ENCODE data around the gene ZNF780B.

Gene ZNF780B

DNA sequence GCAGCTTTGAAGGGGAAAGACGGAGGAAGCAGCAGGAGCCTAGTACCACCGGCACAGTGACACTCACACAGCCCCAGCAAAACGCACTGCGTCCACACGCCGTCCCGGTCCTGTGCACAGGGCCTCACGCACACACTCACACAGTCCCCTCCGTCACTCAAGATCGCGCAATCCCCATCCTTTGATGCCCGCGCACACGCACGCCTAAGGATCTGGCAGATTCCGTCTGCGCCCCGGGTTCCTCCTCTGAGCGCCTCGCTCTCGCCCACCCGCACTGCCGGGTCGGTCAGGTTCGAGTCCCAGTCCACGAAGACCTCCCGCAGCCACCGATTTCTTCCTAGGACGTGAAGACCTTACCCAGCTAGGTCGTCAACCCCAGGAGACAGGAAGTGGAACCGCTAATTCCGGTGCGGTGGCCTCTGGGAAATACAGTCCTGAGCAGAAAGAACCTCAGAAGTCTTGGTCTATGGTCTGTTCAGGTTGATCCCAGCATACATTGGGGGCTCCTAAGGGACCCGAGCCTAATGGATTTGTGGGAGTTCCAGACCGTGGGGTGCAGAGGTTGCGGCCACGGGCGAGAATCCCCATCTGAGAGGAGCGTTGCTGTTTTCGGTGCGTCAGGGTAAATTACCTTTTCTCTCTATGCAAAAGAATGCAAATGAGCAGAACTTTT lies at the start of gene ZNF780B:
ZNF780B (minus strand) TSS at position 400 of the 673 bp plus-strand sequence. CDS start 5,899 bp downstream, outside the sequence.
- H3K27ac Mint-ChIP-seq: peak within 1 kb of the TSS; percentile 98 to 99
- H3K27me3 Mint-ChIP-seq: peaks cover 13% of the 10 kb centered on the region
- H3K4me3 Mint-ChIP-seq: peak within 1 kb of the TSS; percentile 99 to 100
- DNase-seq (peak; percentile 65 to 69), ATAC-seq (peak; percentile 97)
- peaks cover 39% of the 10 kb centered on the region for H3K4me1 Mint-ChIP-seq
- peaks cover 20 to 22% of the 10 kb centered on the region in 2 donors for H3K9me3 Mint-ChIP-seq

DNA sequence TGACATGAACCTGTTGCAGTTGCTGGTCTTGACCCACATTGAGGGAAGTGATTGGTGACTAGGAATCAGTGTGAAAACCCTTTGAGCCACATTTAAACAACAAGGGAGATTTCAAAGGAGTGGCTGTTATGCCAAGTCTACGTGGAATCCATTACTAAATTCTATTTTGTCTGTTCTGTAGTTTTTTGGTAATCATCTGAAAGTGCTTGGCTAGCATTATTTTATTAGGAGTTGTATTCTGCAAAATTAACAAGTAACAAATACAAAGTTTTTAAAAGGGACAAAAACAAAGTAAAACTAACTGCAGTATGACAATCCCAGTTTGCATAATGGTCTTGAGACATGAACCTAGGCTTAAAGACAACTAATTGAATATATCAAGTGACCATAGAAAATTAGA lies 48.7 kb upstream of the ZNF780B start:
- H3K27ac Mint-ChIP-seq: no peak overlapping the region
- ATAC-seq (no peak), DNase-seq (no peak)
- no peaks in the 10 kb centered on the region for H3K9me3 Mint-ChIP-seq
- no peaks in the 10 kb centered on the region for H3K4me1 Mint-ChIP-seq
- H3K4me3 Mint-ChIP-seq: no peak overlapping the region
- no peaks in the 10 kb centered on the region for H3K27me3 Mint-ChIP-seq

DNA sequence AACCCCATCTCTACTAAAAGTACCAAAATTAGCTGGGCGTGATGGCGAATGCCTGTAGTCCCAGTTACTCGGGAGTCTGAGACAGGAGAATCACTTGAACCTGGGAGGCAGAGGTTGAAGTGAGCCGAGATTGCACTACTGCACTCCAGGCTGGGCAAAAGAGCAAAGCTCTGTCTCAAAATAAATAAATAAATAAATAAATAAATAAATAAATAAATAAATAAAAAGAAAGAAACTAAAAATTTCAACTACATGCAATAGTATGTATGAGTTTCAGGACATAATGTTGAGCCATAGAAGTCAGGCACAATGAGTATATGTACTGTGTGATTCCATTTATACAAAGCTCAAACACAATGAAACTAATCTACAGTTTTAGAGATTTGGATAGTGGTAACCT lies 47.6 kb upstream of the ZNF780B start:
- Mint-ChIP-seq H3K27me3 (no peaks in the 10 kb centered on the region), H3K27ac (no peak overlapping the region), H3K4me1 (no peaks in the 10 kb centered on the region), H3K4me3 (no peak overlapping the region), H3K9me3 (no peaks in the 10 kb centered on the region)
- ATAC-seq (no peak), DNase-seq (no peak)

GRCh38 chr19:40101813-40102212 lies 45.8 kb upstream of the ZNF780B start:
- no peak for DNase-seq

DNA sequence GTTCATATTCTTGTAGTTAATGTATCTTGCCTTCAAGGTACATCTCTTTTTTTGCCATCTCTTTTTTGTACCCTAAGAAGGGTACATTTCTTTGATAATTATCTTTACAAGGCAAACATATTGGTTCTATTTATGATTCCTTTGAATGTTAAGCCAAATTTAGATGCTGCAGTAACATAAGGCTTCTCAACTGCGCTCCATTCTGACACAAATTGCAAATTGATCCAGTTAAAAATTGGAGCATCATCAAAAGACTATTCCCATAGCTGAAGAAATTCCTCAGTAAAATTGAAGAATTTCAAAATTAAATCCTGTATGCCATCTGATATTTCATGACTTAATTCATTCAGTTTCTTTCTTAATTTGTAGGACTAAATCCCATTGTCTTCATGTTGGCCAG lies 37.4 kb upstream of the ZNF780B start:
- Mint-ChIP-seq H3K27ac (no peak overlapping the region), H3K27me3 (peaks cover 36% of the 10 kb centered on the region), H3K4me3 (no peak overlapping the region), H3K4me1 (peaks cover 24% of the 10 kb centered on the region), H3K9me3 (peaks cover 0 to 4% of the 10 kb centered on the region in 2 donors)
- DNase-seq: no peak
- ATAC-seq: no peak

More at GRCh38 chr19:40101813-40102212, 45.8 kb upstream of the ZNF780B start:
- no peak for ATAC-seq
- Mint-ChIP-seq H3K4me3 (no peak overlapping the region), H3K4me1 (no peaks in the 10 kb centered on the region), H3K27me3 (peaks cover 15% of the 10 kb centered on the region), H3K27ac (no peak overlapping the region), H3K9me3 (no peaks in the 10 kb centered on the region)

DNA sequence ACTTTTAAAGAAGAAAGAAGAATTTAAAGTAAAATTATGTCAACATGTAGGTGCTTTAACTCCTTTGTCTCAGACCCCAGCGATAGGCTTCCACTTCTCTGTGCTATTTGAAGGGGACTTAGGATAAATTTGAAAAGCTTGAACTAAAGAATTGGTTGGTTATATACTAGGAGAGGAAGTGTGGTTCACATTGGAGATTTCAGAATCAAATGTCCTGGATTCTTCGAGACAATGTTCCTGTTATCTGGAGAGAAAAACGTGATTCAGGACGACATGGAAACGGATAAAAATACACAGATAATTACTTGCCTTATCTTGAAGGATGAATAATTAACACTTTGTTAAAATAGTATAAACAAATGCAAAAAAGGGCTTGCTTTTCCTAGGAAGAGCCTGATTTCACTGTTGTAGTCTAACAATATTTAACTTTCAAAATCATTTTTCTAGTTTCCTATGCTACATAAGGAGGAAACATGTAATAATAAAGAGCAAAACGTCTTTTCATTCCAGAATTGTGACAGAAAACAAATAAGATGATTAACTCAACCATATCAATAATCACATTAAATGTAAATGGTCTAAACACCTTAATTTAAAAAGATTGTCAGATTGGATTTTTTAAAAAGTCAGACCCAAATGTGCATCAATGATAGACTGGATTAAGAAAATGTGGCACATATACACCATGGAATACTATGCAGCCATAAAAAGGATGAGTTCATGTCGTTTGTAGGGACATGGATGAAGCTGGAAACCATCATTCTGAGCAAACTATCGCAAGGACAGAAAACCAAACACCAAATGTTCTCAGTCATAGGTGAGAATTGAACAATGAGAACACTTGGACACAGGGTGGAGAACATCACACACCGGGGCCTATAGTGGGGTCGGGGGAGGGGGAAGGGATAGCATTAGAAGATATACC lies 35.4 kb upstream of the ZNF780B start:
- Mint-ChIP-seq H3K4me1 (peaks cover 38% of the 10 kb centered on the region), H3K9me3 (peaks cover 0 to 9% of the 10 kb centered on the region in 2 donors), H3K27me3 (peaks cover 20% of the 10 kb centered on the region), H3K4me3 (peak overlapping the region; percentile 100), H3K27ac (peak overlapping the region; percentile 99 to 100)
- DNase-seq: no peak
- ATAC-seq: no peak

- peaks cover 38% of the 10 kb centered on the region for H3K4me1 Mint-ChIP-seq
- H3K4me3 Mint-ChIP-seq: peak within 1 kb of the TSS; percentile 100
- DNase-seq (peak; percentile 65 to 75), ATAC-seq (peak; percentile 97)
- H3K27ac Mint-ChIP-seq: peak within 1 kb of the TSS; percentile 99 to 100
- peaks cover 15% of the 10 kb centered on the region for H3K27me3 Mint-ChIP-seq
- H3K9me3 Mint-ChIP-seq: peaks cover 0 to 9% of the 10 kb centered on the region in 2 donors
Measured at GRCh38 chr19:40090241-40091204, 34.5 kb upstream of the ZNF780B start, which contains the start of gene ZNF780A. Gene ZNF780A, minus strand, starts transcription at chr19:40090943. Its CDS starts 6,190 bp downstream, at chr19:40084753.

DNA sequence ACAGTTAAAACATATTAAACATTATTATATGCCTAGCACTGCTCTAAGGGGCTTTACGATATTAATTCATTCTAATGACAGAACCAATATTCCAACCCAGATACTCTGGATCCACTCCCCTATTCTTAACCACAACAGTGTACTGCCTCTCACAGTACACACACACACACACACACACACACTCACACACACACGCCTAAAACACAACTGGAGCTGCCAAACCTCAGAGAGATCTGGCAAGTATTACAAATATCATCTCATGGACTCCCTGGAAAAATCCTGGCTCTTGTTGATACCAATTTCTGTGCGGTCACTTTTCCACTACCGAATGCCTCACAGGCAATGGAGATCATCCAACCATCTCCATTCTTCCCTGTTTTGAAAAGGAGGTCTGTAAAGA lies 33.4 kb upstream of the ZNF780B start:
- ATAC-seq (no peak), DNase-seq (no peak)
- peaks cover 38% of the 10 kb centered on the region for H3K4me1 Mint-ChIP-seq
- peaks cover 0 to 9% of the 10 kb centered on the region in 2 donors for H3K9me3 Mint-ChIP-seq
- no peak overlapping the region for H3K27ac Mint-ChIP-seq
- H3K27me3 Mint-ChIP-seq: peaks cover 4% of the 10 kb centered on the region
- peak overlapping the region; percentile 100 for H3K4me3 Mint-ChIP-seq

GRCh38 chr19:40088299-40089047 lies 32.4 kb upstream of the ZNF780B start:
- Mint-ChIP-seq H3K9me3 (peaks cover 0 to 9% of the 10 kb centered on the region in 2 donors), H3K4me3 (peak overlapping the region; percentile 6 to 100), H3K27me3 (no peaks in the 10 kb centered on the region), H3K27ac (no peak overlapping the region), H3K4me1 (peaks cover 38% of the 10 kb centered on the region)
- ATAC-seq (no peak), DNase-seq (no peak)

- H3K4me1 Mint-ChIP-seq: peaks cover 30% of the 10 kb centered on the region
- H3K27me3 Mint-ChIP-seq: no peaks in the 10 kb centered on the region
- ATAC-seq: no peak
- no peak for DNase-seq
- peak overlapping the region in 1 of 2 donors; percentile 13 for H3K27ac Mint-ChIP-seq
- peaks cover 10 to 11% of the 10 kb centered on the region in 2 donors for H3K9me3 Mint-ChIP-seq
- H3K4me3 Mint-ChIP-seq: no peak overlapping the region
Measured at GRCh38 chr19:40084948-40085347, 28.9 kb upstream of the ZNF780B start.

- DNase-seq (no peak), ATAC-seq (no peak)
- no peaks in the 10 kb centered on the region for H3K4me1 Mint-ChIP-seq
- no peak overlapping the region for H3K27ac Mint-ChIP-seq
- no peaks in the 10 kb centered on the region for H3K27me3 Mint-ChIP-seq
- H3K9me3 Mint-ChIP-seq: peaks cover 34 to 45% of the 10 kb centered on the region in 2 donors
- no peak overlapping the region for H3K4me3 Mint-ChIP-seq
Measured at GRCh38 chr19:40081411-40081810, 25.4 kb upstream of the ZNF780B start.

GRCh38 chr19:40080289-40080688 lies 24.3 kb upstream of the ZNF780B start:
- Mint-ChIP-seq H3K27me3 (no peaks in the 10 kb centered on the region), H3K9me3 (peaks cover 34 to 46% of the 10 kb centered on the region in 2 donors), H3K4me3 (no peak overlapping the region), H3K27ac (no peak overlapping the region), H3K4me1 (no peaks in the 10 kb centered on the region)
- ATAC-seq: no peak
- DNase-seq: no peak

DNA sequence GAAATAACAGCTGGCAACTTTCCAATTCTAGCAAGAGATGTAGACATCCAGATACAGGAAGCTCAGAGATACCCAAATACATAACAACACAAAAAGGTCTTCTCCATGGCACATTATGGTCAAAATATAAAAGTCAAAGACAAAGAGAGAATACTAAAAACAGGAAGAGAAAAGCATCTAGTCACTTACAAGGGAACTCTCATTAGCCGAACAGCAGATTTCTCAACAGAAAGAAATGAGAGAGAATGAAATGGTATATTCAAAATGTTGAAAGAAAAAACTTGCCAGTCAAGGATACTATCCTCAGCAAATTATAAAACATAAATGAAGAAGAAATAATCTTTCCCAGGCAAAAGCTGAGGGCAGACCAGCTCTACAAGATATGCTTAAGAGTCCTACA lies 22.3 kb upstream of the ZNF780B start:
- no peak for DNase-seq
- ATAC-seq: no peak
- Mint-ChIP-seq H3K27ac (no peak overlapping the region), H3K27me3 (no peaks in the 10 kb centered on the region), H3K9me3 (peaks cover 34 to 55% of the 10 kb centered on the region in 2 donors), H3K4me3 (no peak overlapping the region), H3K4me1 (no peaks in the 10 kb centered on the region)

DNA sequence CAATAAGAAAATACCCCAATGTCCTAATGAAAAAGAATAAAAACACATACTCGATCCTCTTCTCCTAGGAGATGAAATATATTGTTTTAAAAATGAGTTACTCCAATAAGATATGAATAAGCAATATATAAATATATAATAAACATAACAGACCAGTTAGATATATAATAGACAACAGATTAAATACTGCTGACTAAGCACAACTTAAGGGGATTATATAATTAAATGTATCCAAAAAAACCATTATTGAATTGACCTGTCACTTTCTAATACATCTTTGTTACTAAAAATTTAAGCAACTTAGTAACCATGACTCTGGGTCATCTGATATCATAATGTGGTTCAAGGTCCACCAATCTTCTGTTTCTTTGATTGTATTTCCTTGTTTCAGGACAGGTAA lies 14.0 kb upstream of the ZNF780B start:
- no peak overlapping the region for H3K27ac Mint-ChIP-seq
- no peak for DNase-seq
- H3K27me3 Mint-ChIP-seq: no peaks in the 10 kb centered on the region
- H3K4me3 Mint-ChIP-seq: no peak overlapping the region
- peaks cover 16 to 43% of the 10 kb centered on the region in 2 donors for H3K9me3 Mint-ChIP-seq
- ATAC-seq: no peak
- H3K4me1 Mint-ChIP-seq: no peaks in the 10 kb centered on the region
